ENCODE data around the gene PRRX2.

- TF ChIP-seq KDM4B (IDR thresholded peaks at IDR 0.05; ENCODE audit: borderline replicate concordance in 2 of 2, low read depth in 1 of 2) (no peak), STAT6 (CRISPR knock-in tag; IDR thresholded peaks at IDR 0.05) (no peak), SRSF1 (IDR thresholded peaks at IDR 0.05; ENCODE audit: low read depth, low read length) (no peak), CCNT2 (IDR thresholded peaks at IDR 0.05; ENCODE audit: borderline replicate concordance, extremely low read depth, insufficient read length, low read depth, low read length) (no peak), GATA2 (CRISPR knock-in tag; IDR thresholded peaks at IDR 0.05) (no peak), SPI1 (IDR thresholded peaks at IDR 0.05; ENCODE audit: borderline replicate concordance, low read depth, low read length) (no peak), CTCF (IDR thresholded peaks at IDR 0.05 in 2 of 3, conservative IDR thresholded peaks at IDR 0.05 in 1 of 3; ENCODE audit: insufficient read depth in 2 of 3, low read depth in 1 of 3, low read length in 3 of 3) (no peak), POLR2A (conservative IDR thresholded peaks at IDR 0.05) (no peak), HOMEZ (CRISPR knock-in tag; IDR thresholded peaks at IDR 0.05) (no peak)
These were observed 96.5 kb downstream of the PRRX2 start for GRCh38 chr9:129761901-129762369.

Measured in K562 (cell line).